ENCODE measurements around the gene TMPRSS11D.

TMPRSS11D gene

GRCh38 chr4:67883902-67884301 is at the start of gene TMPRSS11D:
Gene TMPRSS11D, minus strand, starts transcription at chr4:67884002. Its CDS starts 69 bp downstream, at chr4:67883933.
- FAIRE-seq: no peak

GRCh38 chr4:67933038-67933437 is 49.2 kb upstream of the TMPRSS11D start:
- FAIRE-seq: no peak

- FAIRE-seq: no peak
Observed at GRCh38 chr4:67931256-67931655, 47.5 kb upstream of the TMPRSS11D start.

- FAIRE-seq: no peak
Observed at GRCh38 chr4:67929426-67929825, 45.6 kb upstream of the TMPRSS11D start.

GRCh38 chr4:67928546-67928945 is 44.7 kb upstream of the TMPRSS11D start:
- no peak for FAIRE-seq

GRCh38 chr4:67927251-67927650 is 43.4 kb upstream of the TMPRSS11D start:
- no peak for FAIRE-seq

GRCh38 chr4:67926485-67926884 is 42.7 kb upstream of the TMPRSS11D start:
- FAIRE-seq: no peak

- FAIRE-seq: no peak
Observed at GRCh38 chr4:67922697-67923096, 38.9 kb upstream of the TMPRSS11D start.

- no peak for FAIRE-seq
Observed at GRCh38 chr4:67918428-67918827, 34.6 kb upstream of the TMPRSS11D start.

- no peak for FAIRE-seq
Observed at GRCh38 chr4:67915400-67915966, 31.7 kb upstream of the TMPRSS11D start.

GRCh38 chr4:67912080-67912479 is 28.3 kb upstream of the TMPRSS11D start:
- FAIRE-seq: no peak

GRCh38 chr4:67911638-67912037 is 27.8 kb upstream of the TMPRSS11D start:
- no peak for FAIRE-seq

GRCh38 chr4:67911141-67911540 is 27.3 kb upstream of the TMPRSS11D start:
- FAIRE-seq: no peak

GRCh38 chr4:67910585-67910905 is 26.7 kb upstream of the TMPRSS11D start:
- FAIRE-seq: no peak

GRCh38 chr4:67909905-67910584 is 26.2 kb upstream of the TMPRSS11D start:
- FAIRE-seq: no peak

- no peak for FAIRE-seq
Observed at GRCh38 chr4:67907650-67908049, 23.8 kb upstream of the TMPRSS11D start.

GRCh38 chr4:67899096-67899495 is 15.3 kb upstream of the TMPRSS11D start:
- FAIRE-seq: no peak

GRCh38 chr4:67897686-67898085 is 13.9 kb upstream of the TMPRSS11D start:
- FAIRE-seq: no peak

- no peak for FAIRE-seq
Observed at GRCh38 chr4:67896421-67897065, 12.7 kb upstream of the TMPRSS11D start.

GRCh38 chr4:67894659-67895058 is 10.9 kb upstream of the TMPRSS11D start:
- no peak for FAIRE-seq

GRCh38 chr4:67892905-67893304 is 9.1 kb upstream of the TMPRSS11D start:
- FAIRE-seq: no peak

GRCh38 chr4:67892253-67892652 is 8.5 kb upstream of the TMPRSS11D start:
- FAIRE-seq: no peak

GRCh38 chr4:67891645-67892044 is 7.8 kb upstream of the TMPRSS11D start:
- no peak for FAIRE-seq

- no peak for FAIRE-seq
Observed at GRCh38 chr4:67886281-67886680, 2.5 kb upstream of the TMPRSS11D start.

- no peak for FAIRE-seq
Observed at GRCh38 chr4:67885762-67886161, 2.0 kb upstream of the TMPRSS11D start.
